GM12864 (cell line): Measurements from ENCODE around the gene MYEF2.

Source experiments
- DNase-seq: peaks from one replicate; pipeline ENCODE4 v3.0.0-alpha.2; 2011; ENCODE audit warnings: low read depth
- H3K4me3 ChIP-seq: 2 replicates; pipeline ENCODE4 v1.5.1; 2011; ENCODE audit warnings: mild to moderate bottlenecking, low read depth, low read length, control low read depth
- CTCF ChIP-seq: IDR thresholded peaks from 2 replicates; pipeline ENCODE4 v1.5.1; 2011; ENCODE audit warnings: low read depth, mild to moderate bottlenecking, moderate library complexity, low read length, control low read depth, inconsistent platforms; ENCODE audit errors: missing control alignments

The MYEF2 gene

GRCh38 chr15:48096355-48096786 is 81.7 kb downstream of the MYEF2 start:
- no peak overlapping the region for H3K4me3 ChIP-seq
- TF ChIP-seq CTCF, result no peak
- DNase-seq, result no peak

- no peak for DNase-seq
- no peak for TF ChIP-seq CTCF
- H3K4me3 ChIP-seq, result no peak overlapping the region
These were observed 86.6 kb downstream of the MYEF2 start for GRCh38 chr15:48091522-48091921.

- H3K4me3 ChIP-seq, result no peak overlapping the region
- TF ChIP-seq CTCF, result no peak
- no peak for DNase-seq
These were observed 87.4 kb downstream of the MYEF2 start for GRCh38 chr15:48090666-48091065.

GRCh38 chr15:48090115-48090514 is 88.0 kb downstream of the MYEF2 start:
- H3K4me3 ChIP-seq, result no peak overlapping the region
- TF ChIP-seq CTCF, result no peak
- DNase-seq, result no peak

- H3K4me3 ChIP-seq, result no peak overlapping the region
- no peak for DNase-seq
- TF ChIP-seq CTCF, result no peak
These were observed 88.4 kb downstream of the MYEF2 start for GRCh38 chr15:48089702-48090101.

- no peak overlapping the region for H3K4me3 ChIP-seq
These were observed 90.3 kb downstream of the MYEF2 start for GRCh38 chr15:48087844-48088243.

More at GRCh38 chr15:48087844-48088243, 90.3 kb downstream of the MYEF2 start:
- no peak for DNase-seq
- TF ChIP-seq CTCF, result no peak
